ENCODE results near the gene GPRASP1.
"Not testable (repeated sequence)": the region's sequence is repeated elsewhere in the genome, so short reads cannot be mapped to it uniquely, and the experiment has no call there.

The GPRASP1 gene, protein sequence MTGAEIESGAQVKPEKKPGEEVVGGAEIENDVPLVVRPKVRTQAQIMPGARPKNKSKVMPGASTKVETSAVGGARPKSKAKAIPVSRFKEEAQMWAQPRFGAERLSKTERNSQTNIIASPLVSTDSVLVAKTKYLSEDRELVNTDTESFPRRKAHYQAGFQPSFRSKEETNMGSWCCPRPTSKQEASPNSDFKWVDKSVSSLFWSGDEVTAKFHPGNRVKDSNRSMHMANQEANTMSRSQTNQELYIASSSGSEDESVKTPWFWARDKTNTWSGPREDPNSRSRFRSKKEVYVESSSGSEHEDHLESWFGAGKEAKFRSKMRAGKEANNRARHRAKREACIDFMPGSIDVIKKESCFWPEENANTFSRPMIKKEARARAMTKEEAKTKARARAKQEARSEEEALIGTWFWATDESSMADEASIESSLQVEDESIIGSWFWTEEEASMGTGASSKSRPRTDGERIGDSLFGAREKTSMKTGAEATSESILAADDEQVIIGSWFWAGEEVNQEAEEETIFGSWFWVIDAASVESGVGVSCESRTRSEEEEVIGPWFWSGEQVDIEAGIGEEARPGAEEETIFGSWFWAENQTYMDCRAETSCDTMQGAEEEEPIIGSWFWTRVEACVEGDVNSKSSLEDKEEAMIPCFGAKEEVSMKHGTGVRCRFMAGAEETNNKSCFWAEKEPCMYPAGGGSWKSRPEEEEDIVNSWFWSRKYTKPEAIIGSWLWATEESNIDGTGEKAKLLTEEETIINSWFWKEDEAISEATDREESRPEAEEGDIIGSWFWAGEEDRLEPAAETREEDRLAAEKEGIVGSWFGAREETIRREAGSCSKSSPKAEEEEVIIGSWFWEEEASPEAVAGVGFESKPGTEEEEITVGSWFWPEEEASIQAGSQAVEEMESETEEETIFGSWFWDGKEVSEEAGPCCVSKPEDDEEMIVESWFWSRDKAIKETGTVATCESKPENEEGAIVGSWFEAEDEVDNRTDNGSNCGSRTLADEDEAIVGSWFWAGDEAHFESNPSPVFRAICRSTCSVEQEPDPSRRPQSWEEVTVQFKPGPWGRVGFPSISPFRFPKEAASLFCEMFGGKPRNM (N-terminal part only)

DNA sequence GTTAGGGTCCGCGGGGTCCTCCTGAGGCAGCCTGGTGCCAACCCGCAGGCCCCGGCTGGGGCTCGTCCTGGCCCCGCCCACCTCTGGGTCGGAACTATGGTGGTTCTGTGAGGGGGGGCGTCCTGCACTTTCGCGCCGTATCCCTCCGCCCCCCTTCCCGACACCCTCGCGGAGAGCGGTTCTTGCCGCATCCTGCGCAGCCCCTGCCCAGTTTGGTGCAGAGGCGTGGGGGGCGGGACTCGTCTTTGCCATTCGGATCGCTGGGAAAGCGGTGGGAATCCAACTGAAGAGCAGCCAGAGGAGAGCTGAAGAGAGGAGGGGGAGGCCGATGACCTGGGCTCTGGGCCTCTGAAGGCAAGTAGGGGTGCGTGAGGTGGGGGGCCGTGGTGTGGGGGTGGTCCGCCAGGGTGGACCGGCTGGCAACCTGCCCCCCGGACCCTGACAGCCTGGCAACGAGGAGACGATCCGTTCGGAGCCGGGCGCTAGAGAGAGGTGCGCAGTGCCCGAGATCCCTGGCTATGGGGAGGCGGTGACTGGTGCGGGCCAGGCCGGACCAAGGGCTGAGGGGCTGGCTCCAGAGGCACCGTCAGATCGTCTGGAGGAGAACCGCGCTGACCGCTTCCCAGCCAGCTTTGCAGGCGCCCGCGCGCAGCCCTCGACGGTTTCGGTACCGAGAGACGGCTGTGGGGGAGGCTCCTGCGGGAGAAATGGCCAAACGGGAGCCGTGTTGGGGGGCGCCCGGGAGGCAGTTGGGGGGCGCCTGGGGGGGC, at the start of gene GPRASP1:
Gene GPRASP1 (plus strand): TSS at position 242 of the 770 bp plus-strand sequence. CDS start 2,431 bp downstream, outside the sequence.
- no peak for FAIRE-seq

DNA sequence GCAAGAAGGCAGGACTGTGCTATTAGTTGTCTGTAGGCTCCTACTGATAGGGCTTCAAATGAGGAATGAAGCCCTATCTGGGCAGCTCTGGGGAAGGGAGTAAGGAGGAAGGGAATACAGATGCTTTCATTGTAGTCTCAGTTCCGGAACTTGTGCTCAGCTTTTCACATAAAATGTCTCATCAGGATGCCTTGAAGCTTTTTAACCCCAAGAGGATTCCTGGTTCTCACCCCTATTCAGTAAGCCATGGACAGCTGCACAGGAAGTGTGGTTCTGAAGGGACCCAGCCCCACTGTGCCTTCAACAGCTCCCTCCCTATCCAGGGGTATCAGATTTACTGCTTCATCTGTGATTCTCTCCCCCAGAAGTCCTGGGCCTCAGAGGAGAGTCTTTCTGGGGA, 47.0 kb upstream of the GPRASP1 start:
- no peak for FAIRE-seq

DNA sequence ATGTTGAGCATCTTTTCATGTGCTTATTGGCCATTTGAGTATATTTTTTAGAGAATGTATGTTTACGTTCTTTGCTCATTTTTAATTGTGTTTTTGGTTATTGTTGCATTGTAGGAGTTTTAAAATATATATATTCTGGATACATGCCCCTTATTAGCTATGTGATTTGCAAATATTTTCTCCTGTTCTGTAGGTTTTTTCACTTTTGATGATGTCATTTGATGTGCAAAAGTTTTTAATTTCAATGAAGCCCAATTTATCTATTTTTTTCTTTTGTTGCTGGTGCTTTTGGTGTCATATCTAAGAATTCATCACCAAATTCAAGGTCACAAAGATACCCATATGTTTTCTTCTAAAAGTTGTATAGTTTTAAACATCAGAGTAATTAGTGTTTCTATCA, 45.2 kb upstream of the GPRASP1 start:
- no peak for FAIRE-seq

DNA sequence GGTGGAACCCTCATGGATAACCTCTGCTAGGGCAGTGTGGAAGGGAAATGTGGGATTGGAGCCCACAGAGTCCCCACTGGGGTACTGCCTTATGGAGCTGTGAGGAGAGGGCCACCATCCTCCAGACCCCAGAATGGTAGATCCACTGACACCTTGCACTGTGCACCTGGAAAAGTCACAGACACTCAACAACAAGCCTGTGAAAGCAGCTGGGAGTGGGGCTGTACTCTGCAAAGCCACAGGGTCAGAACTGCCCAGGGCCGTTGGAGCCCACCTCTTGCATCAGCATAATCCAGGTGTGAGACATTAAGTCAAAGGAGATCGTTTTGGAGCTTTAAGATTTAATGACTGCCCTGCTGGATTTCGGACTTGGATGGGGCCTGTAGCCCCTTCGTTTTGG, 40.4 kb upstream of the GPRASP1 start:
- FAIRE-seq: no peak

DNA sequence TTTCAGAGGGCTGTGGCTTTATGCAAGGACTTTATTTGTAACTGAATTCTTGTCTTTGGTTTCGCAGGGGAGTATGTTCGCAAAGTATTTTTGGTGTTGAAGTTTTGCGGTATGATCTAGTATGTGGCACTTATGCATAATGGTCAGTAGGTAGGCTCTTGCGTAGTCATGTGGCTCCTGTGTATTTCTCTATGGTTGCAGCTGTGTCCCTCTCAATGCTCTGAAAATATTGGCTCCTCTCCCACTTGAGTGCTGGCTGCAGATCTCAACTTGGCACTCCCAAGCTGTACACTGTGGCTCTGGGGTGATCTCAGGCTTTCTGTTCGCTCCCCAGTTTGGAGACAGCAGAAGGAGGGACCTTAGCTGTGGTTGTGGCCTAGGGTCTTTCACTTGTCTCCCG, 27.2 kb upstream of the GPRASP1 start:
- no peak for FAIRE-seq

DNA sequence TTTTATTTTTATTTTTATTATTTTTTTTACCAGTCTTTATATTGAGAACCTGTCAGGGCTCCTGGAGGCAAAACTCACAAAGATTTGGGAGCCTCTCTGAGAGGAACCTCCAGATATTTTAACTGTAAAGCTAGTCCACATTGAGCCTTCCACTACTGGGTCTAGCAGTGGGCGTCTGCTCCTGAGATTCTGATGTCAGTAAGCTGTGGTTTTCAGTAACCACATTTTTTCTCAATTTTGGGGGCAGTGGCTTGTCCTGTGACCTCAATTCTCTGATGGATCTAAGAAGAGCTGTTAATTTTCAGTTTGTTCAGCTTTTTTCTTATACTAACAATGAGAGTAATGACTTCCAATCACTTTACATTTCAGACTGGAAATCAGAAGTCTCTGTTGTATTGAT, 23.6 kb upstream of the GPRASP1 start:
- no peak for FAIRE-seq

DNA sequence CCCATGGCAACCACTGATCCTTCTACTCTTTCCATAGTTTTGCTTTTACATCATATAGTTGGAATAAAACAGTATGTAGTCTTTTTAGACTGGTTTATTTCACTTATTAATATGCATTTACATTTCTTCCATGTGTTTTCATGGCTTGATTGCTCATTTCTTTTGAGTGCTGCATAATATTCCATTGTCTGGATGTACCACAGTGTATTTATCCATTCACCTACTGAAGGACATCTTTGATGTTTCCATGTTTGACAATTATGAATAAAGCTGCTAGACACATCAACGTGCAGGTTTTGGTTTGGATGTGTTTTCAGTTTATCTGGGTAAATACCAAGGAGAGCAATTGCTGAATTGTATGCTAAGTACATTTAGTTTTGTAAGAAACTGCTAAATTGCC, 13.7 kb upstream of the GPRASP1 start:
- FAIRE-seq: no peak

DNA sequence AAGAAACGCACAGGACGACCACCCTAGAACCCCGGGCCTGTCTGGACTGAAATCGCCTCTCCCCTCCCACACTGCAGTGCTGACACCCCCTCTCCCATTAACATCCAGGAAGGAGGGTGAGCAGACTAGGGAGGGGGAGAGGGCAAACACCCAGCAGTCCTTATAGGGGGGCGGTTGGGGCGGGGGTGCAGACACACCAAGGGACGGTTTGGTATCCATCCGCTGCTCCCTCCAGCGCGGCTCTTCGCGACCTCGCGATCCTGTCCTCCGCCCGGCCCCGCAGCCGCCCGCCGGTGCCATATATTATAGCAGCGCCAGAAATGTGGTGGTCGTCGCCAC, 411 bp upstream of the GPRASP1 start:
- FAIRE-seq: no peak

DNA sequence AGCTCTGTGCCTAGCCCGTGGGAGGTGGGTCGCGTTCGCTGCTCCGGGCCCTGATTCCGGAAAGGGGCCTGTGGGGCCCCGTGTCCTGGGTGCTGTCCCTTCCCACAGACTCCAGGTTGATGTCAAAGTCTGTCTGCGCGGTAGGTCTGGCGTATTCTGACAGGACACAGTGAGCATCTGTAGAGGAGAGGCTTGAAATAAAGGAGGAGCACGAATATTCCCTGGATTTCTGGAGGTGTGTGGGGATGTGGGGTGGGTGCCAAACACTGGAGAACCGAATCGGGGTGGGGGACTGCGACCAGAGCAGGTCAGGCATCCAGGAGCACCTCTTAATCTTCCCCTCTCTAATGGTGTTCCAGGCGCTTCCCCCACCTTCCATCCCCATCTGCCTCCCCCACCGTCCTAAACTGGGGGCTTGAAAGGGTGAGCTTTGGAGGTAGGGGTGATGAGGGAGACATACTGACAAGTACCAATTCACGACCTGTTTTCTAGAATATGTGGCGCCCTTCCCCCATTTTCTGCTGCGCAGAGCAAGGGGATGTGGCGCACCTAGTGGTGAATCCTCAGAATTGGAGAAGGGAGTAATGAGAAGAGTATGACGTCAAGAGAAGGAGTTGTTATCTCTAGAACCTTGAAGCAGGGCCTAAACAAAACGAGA, 877 bp downstream of the GPRASP1 start:
- no peak for FAIRE-seq

DNA sequence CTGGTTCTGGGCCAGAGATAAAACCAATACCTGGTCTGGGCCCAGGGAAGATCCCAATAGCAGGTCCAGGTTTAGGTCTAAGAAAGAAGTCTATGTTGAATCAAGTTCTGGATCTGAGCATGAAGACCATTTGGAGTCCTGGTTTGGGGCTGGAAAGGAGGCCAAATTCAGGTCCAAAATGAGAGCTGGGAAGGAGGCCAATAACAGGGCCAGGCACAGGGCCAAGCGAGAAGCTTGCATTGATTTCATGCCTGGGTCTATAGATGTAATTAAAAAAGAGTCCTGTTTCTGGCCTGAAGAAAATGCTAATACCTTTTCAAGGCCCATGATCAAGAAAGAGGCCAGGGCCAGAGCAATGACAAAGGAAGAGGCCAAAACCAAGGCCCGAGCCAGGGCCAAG, 3.4 kb downstream of the GPRASP1 start:
- no peak for FAIRE-seq

DNA sequence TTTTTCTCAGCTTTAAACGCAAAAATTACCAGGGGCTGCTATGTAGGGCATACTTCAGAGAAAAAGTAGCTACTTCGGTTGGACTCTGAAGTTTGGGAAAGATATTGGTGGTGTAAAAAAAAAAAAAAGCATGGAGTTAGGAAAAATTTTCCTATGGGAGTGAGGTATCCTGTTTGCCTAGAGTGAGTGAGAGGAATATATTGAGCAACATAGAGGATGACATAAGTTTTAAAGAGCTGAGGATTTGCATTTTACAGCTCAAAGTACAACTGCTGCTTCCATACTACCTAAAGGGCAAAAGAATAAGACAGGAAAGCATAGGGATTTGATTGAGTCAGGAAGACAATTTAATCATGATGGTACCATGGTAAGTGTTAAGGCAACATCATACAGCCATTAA, 7.3 kb downstream of the GPRASP1 start:
- FAIRE-seq: no peak

DNA sequence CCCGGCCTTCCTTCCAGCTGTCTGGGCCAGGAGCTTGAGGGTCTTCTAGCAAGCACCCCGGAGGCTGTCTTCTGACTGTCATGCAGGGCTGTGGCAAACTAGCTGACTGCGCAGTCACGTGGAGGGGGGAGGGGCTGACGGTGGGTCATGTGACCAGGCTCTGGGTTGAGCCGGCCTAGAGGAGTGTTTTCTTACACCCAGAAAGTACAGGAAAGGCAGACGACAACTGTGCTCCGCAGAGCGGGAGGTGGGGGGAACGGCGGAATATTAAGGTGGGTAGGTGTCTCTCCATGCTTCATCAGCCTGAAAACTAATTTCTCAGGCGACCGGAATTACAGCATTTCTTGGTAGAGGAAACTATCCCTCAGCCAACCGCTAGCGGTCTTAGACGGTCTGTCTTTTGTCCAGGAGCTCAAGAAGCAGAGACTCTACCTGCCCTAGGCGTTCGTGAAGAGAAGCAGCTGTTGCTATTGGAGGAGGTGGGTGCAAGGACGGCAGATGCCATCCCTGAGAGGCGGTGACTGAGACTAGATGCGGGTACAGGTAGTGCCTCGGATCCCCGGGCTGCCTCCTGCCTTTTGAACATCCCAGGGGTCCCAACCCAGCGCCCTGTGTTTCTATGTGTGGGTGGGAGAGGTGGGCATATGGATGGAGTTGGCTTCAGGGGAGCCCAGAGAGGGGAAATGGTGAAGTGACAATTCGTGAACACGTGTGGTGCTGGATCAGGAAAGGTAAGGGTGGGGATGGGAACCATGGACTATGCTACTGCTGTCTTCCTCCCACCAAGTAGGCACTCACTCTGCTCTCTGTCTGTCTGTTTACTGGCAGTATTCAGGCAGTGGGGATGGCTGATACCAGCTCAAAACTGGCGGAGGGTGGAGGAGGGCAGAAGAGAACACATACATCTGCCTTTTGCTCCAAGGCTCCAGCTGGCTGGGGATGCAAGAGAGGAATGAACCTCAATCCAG, 8.8 kb downstream of the GPRASP1 start:
- no peak for FAIRE-seq

DNA sequence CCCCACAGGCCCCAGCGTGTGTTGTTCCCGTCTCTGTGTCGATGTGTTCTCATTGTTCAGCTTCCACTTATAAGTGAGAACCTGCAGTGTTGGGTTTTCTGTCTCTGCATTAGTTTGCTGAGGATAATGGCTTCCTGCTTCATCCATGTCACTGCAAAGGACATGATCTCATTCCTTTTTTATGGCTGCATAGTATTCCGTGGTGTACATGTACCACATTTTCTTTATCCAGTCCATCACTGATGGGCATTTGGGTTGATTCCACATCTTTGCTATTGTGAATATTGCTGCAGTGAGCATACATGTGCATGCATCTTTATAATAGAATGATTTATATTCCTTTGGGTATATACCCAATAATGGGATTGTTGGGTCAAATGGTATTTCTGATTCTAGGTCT, 12.5 kb downstream of the GPRASP1 start:
- not testable (repeated sequence) for FAIRE-seq

DNA sequence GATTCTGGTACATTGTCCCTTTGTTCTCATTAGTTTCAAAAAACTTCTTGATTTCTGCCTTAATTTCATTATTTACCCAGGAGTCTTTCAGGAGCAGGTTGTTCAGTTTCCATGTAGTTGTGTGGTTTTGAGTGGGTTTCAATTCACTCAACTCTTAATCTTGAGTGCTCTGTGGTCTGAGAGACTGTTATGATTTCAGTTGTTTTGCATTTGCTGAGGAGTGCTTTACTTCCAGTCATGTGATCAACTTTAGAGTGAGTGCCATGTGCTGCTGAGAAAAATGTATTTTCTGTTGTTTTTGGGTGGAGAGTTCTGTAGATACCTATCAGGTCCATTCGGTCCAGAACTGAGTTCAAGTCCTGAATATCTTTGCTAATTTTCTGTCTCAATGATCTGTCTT, 15.8 kb downstream of the GPRASP1 start:
- not testable (repeated sequence) for FAIRE-seq

DNA sequence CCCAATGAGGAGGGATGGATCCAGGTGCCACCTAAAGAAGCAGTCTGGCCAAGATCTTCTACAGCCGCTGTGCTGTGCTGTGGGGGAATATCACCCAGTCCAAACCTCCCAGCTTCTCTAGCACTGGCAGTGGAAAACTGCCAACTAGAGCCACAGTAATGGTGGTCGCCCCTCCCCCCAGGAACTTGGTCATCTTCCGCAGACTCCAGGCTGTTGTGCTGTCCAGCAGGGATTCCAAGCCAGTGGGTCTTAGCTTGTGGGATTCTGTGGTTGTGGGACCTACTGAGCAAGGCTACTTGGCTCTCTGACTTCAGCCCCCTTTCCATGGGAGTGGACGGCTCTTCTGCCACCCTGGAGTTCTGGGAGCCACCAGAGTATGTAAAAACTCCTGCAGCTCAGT, 18.2 kb downstream of the GPRASP1 start:
- FAIRE-seq: no peak

DNA sequence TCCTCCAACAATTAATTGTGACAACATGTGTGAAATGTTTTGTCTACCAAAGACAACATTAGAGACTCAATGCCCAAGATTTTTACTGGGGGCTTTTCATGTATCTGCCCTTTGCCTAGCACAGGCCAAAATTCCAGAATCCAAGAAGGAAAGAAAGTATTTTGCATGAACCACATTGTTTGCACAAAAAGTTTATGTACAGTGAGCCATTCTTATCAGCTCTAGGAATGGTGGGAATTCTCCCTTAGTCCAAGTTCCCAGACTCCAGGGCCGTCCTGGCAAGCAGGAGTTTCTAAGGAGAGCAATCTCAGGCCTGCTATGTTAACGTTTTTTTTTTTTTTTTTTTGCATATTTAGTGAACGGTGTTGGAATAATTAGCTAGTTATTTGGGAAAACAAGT, 21.6 kb downstream of the GPRASP1 start:
- FAIRE-seq: no peak

DNA sequence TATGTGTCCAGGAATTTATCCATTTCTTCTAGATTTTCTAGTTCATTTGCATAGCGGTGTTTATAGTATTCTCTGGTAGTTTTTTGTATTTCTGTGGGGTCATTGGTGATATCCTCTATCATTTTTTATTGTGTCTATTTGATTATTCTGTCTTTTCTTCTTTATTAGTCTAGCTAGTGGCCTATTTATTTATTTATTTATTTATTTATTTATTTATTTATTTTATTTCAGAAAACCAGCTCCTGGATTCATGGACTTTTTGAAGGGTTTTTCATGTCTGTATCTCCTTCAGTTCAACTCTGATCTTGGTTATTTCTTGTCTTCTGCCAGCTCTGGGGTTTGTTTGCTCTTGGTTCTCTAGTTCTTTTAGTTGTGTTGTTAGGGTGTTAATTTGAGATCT, 26.2 kb downstream of the GPRASP1 start:
- FAIRE-seq: not testable (repeated sequence)

DNA sequence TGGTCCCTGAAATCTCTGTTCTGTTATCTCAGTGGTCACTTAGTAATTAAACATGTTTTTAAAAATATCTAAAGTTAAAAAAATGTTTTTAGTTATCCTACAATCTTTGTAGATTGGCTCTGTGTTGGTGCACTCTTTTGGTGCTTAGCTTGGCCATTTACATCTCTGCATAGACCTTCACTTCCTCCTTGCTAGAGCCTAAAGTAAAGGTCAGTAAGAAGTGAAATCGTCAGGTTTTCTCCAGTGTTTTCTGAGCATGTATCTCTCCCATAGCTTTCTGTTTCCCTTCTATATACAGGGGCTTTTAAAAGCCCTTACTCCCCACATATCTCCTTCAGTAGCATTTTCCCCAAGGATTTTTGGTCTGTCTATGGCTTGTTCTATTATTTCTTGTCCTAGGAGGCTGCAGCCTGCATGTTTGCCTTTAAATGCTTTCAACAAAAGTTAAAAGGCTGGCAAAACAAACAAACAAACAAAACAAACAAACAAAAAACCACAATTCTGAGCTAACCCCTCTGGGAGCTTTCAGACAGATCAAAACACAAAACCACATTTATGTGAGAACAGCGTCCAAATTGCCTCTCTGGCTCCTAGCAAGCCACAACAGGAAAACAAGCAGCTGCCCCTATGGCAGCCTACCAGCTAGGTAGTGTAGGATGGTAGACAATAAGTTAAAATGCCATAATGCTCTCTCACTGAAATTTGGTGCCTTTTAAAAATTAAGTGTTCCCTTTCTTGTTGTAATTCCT, 33.7 kb downstream of the GPRASP1 start:
- no peak for FAIRE-seq

DNA sequence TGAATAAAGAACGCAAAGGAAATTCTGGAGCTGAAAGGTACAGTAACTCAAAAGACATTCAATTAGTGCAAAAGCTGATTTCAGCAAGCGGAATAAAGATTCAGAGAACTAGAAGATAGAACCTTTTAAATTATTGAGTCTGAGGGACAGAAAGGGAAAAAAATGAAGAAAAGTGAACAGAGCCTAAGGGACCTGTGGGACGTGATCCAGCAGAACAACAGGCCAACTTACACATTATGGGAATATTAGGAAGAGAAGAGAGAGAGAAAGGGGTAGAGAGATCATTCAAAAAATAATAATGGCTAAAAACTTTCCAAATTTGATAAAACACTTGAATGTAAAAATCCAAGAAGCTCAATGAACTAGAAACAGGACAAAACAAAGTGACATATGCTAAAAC, 43.5 kb downstream of the GPRASP1 start:
- no peak for FAIRE-seq

DNA sequence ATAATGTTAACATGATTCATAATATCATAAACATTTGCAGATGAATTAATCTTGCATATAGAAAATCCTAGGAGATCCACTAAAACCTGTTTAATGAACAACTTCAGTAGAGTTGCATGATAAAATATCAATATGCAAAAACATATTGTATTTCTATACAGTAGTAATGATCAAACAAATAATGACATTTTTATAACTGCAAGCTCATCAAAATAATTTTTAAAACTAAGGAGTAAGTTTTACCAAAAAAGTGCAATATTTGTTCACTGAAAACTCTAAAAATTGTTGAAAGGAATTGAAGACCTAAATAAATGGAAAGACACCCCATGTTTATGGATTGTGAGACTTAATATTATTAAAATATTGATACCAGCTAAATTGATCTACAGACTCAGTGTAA, 45.0 kb downstream of the GPRASP1 start:
- FAIRE-seq: no peak

Data from TTC549 (cell line).